ENCODE measurements around the gene OR10T2.
"Not testable (repeated sequence)": the region's sequence is repeated elsewhere in the genome, so short reads cannot be mapped to it uniquely, and the experiment has no call there.

Gene OR10T2, protein sequence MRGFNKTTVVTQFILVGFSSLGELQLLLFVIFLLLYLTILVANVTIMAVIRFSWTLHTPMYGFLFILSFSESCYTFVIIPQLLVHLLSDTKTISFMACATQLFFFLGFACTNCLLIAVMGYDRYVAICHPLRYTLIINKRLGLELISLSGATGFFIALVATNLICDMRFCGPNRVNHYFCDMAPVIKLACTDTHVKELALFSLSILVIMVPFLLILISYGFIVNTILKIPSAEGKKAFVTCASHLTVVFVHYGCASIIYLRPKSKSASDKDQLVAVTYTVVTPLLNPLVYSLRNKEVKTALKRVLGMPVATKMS

DNA sequence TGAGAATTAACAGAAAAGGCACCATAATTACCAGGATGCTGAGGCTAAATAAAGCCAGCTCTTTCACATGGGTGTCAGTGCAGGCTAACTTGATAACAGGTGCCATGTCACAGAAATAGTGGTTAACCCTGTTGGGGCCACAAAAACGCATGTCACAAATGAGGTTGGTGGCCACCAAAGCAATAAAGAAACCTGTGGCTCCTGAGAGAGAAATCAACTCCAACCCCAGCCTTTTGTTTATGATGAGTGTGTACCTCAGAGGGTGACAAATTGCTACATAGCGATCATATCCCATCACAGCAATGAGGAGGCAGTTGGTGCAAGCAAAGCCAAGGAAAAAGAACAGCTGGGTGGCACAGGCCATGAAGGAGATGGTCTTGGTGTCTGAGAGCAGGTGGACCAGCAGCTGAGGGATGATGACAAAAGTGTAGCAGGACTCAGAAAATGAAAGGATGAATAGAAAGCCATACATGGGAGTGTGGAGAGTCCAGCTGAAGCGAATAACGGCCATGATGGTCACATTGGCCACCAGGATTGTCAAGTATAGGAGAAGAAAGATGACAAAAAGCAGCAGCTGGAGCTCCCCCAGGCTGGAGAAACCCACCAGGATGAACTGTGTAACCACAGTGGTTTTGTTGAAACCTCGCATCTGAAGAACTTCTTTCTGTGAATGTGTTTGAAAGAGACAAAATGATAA, at the start of gene OR10T2:
Gene OR10T2 (minus strand): TSS at position 649 of the 697 bp plus-strand sequence. CDS start 0 bp downstream, at position 649.
- DNase-seq = no peak

DNA sequence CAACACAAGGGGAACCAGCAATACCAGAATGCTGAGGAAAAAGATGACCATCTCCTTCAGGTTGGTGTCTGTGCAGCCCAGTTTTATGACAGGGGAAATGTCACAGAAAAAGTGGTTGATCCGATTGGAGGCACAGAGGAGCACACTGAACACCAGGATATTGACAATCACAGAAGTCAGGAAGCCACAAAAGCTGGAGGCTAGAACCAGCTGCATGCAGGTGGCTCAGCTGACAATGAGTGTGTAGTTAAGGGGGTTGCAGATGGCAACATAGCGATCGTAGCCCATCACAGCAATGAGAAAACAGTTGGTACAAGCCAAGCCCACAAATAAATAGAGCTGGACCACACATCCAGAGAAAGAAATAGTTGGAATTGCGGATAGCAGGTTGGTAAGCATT, 46.1 kb upstream of the OR10T2 start:
- no peak for DNase-seq

DNA sequence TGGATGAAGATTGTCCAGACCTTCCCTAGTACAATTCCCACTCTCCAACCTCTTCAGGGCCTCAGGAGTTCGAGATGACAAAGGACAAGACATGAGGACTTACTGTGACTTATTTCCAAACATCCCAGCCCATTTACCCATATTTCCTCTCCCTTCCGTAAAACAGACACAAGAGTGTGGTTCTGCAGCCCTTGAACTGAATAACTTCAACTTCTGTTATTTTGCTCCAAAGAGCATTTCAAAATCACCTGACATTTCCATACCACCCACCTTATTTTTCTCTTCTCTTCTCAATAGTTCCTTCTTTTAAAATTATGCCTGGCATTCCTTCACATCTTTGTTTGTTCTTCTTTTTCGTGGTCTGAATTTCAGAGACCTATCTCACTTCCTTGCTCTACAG, 35.5 kb upstream of the OR10T2 start:
- no peak for DNase-seq

DNA sequence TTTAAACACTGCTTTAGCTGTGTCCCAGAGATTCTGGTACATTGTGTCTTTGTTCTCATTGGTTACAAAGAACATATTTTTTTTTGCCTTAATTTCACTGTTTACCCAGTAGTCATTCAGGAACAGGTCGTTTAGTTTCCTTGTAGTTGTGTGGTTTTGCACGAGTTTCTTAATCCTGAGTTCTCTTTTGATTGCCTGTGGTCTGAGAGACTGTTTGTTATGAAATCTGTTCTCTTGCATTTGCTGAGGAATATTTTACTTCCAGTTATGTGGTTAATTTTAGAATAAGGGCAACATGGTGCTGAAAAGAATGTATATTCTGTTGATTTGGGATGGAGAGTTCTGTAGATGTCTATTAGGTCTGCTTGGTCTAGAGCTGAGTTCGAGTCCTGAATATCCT, 30.9 kb upstream of the OR10T2 start:
- not testable (repeated sequence) for DNase-seq

DNA sequence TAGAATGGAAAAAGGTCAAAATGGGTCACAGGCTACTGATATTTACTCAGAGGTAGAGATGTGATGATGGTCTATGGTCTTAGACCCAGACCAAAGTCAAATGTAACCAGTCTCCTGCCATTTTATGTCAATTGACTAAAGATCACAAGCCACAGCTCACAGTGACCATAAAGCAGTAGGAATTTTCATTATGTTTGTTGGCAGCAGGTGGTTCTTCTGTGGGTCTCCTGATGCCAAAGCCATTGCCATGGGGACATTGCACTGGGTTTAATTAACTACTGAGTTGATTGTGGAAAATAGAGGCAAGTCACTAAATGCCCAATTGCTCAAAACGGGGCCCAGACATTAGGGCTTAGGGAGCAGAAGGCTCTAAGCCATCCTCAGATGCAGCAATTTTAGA, 26.9 kb upstream of the OR10T2 start, which contains the start of gene OR10K2:
Gene OR10K2 (minus strand): TSS at position 101 of the 400 bp plus-strand sequence. CDS start 5,371 bp downstream, outside the sequence.
- DNase-seq = no peak

DNA sequence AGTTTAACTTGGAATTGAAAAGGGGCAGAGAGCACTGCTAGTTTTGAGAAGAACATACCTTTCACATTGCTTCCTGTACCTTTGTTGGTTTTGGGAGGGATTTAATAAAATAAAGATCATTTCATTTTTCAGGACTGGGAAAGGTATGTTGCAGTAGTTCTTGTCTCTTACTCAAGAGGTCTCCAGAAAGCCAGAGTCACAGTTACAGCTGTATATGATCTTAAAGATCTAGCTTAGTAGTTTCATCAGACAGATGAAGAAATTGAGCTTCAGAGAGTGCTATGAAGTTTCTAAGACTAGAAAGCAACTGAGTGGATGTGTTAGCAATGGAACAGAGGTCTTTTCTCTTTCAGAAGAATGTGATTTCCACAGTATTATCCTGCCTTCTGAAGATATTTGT, 25.8 kb upstream of the OR10T2 start:
- no peak for DNase-seq

DNA sequence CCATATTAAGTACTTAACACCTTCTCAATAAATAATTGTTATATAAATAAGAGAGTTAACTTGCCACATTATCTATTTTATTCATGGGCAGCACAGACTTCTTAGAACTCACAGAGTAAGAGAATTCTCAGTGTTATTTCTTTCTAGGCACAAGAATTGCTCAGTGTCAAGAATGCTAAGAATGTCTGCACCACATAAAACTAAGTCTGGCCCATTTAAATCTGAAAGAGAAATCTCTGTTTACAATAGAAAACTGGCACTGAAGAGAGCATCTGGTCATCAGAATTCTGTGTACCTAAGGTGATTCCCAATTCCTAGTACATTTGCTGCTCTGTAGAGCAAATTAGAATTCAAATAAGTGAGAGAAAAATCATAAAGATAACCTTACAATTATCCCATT, 22.9 kb upstream of the OR10T2 start:
- no peak for DNase-seq

DNA sequence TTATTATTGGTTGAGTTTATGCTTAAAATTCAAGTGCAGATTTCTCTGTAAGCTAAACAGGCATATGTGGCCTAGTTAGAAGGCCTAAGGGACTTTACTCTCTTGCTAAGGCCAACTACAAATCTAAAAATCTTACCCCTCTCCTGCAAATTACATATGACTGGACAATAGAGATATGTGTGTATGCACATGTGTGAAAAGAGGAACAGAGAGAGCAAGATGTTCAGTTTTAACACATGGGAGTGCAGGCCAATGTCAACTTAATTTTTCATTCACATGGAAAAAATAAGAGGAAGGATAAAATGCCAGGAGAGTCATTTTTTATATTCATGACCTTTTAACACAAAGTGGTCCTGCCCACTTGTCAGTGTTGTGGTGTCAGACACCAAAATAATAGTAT, 18.3 kb upstream of the OR10T2 start:
- no peak for DNase-seq

DNA sequence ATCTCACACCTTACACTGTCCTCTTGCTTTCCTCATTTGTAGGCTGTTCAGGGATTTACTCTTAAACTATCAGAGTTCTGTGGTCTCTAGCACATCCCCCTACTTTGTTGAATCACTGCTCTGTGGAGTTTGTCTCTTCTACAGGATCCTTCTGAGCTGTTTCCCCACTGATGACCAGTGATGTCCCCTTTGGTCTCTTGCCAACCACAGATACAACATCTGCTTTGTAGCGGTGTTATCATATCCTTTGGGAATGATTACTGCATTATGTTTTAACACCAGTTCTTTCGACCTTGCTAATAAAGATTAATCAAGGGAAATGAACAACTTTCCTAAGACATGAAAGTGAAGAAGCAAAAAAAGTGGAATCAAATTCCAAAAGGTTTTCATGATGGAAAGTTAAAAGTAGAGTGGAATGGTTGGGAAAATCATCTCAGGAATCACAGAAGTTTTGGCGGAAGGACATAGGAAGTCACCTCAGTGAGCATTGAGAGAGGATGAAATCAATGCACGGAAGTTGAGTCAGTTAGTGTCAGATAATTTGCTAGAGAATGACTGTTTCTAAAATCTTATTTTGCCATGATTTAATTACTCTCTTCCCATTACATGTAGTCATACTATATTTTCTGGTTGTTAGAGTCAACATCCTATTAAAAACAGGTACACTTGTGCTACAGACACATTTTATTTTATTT, 15.5 kb upstream of the OR10T2 start:
- no peak for DNase-seq

DNA sequence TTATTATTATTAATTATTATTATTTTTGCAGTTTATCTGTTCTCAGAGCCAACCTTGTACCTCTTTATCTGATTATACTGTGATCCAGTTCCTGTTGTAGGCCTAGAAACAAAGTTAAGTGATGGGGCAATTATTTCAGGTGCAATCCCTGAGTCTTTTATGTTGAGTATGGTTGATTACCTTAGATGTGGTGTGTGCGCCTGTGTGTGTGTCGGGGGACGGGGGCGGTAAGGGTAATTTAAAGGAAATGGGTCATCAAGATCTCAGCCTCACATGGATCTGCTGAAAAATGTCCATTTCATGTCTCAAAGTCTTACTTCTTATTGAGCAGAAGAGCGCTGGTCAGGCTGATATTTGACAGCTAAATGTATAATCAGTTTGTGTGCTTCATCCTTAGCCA, 7.8 kb upstream of the OR10T2 start:
- DNase-seq = no peak

DNA sequence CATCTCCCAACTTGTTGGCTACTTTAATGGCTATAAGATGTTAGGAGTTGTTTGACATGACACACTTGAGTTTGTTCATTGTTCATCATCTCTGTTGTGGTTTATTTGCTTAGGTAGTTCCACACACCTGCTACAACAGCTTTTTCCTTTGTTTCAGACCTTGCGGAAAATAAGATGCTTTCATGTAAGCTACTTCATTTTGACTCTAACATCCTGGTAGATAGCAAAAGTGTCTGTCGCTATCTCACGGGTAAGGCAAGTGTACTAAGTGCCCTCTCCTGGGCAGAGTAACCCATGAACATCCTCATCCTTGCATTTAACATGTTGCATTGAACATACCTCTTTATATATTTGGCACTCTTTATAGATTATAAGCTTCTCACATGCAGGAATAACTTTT, 1.6 kb upstream of the OR10T2 start:
- no peak for DNase-seq

DNA sequence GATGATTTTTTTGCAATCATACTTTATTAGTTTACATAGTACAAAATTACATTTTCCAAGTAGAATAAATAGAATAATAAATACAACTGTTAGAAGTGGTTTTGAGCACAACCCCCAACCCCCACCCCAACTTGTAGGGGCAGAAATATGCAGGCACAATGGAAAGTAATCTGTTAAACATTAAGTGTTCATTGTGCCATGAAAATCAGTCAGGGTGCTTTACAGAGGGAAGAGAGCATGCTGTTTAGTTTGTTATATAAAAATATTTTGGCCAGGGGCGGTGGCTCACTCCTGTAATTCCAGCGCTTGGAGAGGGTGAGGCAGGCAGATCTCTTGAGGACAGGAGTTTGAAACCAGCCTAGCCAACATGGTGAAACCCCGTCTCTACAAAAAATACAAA, 2.6 kb downstream of the OR10T2 start:
- no peak for DNase-seq

DNA sequence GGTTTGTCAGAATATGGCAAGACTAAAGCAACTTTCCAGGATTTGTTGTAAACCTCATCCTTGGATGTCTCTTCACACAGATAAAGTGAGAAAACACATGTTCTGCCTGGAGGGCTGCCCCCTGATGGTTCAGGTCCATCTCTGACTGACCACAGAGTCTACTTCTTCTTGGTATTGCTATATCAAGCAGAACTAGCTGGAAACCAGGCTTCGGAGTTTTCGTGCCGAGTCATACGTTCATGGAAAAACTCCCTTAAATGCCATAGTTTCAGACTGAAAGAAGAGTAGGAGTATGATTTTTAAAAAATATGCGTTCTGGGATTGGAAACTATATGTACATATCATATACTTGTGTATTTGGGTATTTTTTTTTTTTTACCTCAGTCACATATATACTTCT, 5.8 kb downstream of the OR10T2 start:
- DNase-seq = no peak

DNA sequence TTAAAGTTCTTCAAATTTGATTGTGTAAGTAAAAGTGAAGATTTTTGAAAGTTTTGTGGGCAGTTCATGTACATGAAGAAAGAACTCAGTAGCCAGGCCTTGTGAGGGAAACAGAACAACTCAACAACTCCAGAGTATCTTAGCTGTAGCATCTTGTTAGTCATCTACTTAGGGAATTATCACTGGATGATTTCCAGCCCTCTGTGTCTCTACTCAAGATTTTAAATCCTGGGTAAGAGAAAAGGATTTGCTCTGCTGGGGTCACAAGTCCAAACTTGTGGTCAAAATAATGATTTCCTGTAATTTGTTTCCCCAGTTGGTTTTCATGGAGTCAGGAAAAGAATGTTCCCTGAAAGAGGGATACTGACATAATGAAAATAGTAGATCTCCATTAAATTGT, 8.2 kb downstream of the OR10T2 start:
- DNase-seq = no peak

DNA sequence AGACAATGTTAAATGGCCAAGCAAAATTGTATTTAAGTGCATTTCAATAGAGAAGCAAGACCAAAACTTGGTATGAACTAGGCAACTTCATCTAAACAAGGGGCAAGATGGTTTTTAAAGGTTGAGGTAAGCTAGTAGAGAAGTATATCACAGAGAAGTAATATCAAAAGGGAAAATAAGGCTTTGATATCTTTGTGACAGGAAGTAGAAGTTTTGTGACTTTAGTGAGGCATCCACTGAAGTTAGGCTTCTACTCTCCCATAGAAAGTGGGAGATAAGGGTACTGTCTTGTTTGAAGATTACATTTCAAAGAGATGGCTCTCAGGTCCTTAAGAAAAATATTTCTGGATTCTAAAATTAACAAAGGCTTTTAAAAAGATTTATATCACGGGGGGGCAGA, 8.9 kb downstream of the OR10T2 start:
- no peak for DNase-seq

DNA sequence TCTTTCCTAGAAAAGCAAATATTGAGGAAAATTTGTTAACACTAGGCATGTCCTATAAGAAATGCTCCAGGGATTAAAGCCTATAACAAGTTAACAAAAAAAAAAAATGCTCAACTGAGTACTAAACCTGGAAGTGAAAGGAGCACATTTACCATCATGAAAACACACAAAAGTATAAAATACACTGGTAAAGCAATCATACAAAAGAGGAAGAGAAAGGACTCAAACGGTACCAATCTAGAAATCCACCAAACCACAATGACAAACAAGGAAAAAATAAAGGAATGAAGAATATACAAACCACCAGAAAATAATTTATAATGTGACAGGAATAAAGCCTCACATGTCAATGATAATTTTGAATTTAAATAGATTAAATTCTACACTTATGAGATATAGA, 24.4 kb downstream of the OR10T2 start:
- no peak for DNase-seq

DNA sequence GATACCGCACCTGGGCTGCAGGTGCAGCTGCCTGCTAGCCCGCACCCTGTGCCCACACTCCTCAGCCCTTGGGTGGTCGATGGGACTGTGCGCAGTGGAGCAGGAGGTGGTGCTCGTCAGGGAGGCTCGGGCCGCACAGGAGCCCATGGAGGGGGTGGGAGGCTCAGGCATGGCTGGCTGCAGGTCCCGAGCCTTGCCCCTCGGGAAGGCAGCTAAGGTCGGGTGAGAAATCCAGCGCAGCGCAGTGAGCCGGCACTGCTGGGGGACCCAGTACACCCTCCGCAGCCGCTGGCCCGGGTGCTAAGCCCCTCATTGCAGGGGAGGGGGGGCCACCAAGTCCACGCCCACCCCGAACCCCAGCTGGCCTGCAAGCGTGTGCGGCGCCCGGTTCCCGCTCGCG, 25.2 kb downstream of the OR10T2 start:
- not testable (repeated sequence) for DNase-seq

DNA sequence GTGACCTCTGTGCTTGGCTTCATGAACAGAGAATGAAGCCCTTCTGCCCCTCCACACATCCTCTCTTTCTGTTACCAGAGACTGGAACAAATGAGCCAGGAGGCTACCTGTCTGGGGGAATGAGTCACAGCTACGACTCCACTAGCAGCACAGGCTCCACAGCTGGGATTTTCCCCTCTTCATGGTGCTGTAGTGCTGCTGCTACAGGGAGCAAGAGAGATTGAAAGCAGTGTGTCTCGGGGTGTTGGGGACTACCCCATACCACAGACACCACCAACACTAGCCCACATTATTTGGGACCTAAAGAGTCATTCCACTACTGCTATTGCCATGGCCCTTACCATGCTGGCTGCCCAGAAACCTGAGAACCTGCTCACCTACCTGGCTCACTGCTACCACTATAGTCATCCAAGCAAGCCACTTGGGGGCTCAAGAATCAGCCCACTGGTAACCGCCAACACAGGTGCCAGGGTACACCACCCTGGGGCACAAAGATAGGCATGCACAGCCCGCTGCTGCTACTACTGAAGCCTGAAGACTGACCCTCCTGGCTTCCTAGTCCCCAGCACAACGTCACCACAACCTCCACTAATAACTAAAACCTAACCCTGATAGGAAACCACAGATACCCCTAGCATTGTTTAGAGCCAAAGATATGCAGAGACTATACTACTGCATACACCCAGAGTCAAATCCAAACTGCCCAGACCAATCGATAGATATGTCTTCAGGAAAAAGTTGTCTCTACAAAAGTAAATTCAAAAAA, 27.9 kb downstream of the OR10T2 start:
- DNase-seq = peak; percentile 56

DNA sequence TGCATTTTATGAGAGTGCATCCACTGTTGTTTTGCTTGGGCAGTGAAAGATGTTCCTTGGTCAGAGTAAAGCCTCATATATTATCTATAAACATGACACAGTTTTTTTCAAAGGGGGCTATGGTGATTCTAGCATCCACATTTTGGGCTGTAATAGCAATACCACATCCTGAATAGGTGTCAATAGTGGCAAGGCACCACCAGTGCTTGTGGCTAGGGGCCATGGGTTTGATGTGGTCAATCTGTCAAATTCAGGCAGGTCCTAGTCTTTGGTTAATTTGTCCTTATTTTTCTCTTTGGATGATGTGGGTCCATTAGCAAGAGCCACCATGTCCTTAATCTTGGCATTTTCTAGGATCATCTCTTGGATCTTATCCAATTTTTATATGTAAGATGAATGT, 32.5 kb downstream of the OR10T2 start:
- DNase-seq = no peak

DNA sequence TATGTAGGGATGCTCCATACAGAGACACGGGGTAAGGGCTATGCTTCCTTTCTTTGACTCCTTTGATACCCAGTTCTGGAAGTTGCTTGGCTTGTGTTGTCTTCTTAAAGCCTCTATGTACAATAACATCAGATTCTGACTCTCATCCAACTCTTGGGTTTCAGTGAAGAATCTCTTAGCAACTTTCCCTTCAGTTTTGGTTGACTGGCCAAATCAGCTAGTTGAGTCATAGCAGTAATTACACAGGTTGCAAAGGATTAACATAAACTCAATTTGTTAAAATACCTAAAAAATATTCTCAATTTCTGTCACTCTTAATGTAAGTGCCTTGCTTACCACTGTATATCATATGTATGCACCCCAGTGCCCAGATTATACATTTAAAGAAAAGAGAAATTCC, 36.3 kb downstream of the OR10T2 start:
- DNase-seq = no peak

DNA sequence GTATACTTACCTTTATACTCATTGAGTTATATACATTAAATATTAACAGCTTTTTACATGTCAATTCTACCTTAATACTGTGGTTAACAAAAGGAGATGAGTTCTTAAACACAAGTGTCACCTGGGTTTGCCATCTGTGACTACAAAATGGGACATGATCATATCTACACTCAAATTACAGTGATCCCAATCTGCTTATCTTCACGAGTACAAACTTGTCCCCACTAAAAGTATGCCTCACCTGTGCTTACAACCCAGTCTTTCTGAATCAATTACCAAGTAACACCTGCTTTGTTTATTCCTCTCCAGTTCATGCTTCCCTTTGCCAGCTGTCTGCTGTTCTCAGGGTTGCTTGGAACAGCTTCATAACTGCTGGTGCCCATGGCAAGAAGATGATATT, 36.8 kb downstream of the OR10T2 start:
- no peak for DNase-seq

DNA sequence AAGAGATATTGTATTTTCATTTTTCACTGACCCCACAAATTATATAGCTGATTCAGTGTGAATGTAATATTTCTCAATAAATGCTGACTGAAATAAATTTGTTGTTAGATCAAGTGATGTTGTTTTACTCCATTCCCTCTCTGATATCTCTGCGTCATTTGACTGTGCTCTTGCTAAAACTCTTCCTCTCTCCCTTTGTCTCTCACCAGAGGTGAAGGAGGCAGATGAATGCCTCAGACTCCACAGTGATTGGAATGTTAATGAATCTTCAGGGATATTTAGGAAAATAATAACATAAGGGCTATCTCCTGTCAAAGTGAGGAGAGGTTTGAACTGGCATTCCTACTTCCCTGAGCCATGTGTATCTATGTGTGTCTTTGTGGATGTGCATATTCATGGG, 41.8 kb downstream of the OR10T2 start:
- DNase-seq = no peak

DNA sequence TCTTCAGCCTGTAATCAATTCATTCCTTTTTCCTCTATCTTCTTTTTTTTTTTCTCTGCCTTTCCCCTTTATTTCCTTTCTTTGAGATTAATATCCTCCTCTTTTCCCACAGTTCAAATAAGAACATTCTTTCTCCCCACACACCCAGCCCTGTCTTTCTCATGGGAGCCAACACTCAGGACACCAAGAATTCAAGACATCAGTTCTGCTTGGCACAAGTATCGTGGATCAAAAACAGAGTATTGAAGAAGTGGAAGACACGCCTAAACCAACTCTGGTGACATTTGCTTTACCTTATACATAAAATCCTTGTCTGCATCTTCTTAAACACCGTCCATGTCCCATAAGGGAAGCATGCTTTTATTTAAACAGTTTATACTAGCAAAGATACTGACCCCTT, 42.6 kb downstream of the OR10T2 start:
- DNase-seq = no peak
